ENCODE results near the gene DLG1. TPM values are rescaled to one million over a fixed set of nuclear protein-coding genes. Genes with fewer than 3 reads are reported as not detected.

DLG1 gene
- total RNA-seq, 4 donors from 2014 or later, result 71.4 to 90.4 (median 80.9) TPM

DNA sequence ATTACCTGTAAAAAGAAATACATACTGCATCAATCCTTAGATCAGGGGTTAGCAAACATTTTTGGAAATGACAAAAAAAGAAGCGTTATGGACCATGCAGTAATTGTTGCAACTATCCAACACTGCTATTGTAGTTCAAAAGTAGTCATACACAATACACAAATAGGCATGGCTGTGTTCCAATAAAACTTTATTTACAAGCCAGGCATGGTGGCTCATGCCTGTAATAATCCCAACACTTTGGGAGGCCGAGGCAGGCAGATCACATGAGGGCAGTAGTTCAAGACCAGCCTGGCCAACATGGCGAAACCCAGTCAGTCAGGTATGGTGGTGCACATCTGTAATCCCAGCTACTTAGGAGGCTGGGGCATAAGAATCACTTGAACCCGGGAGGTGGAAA lies 124.8 kb downstream of the DLG1 start:
- Histone ChIP-seq H3K4me1 (peaks cover 0 to 32% (median 0%) of the 10 kb centered on the region in 3 donors), H3K27ac (no peak overlapping the region), H3K27me3 (no peaks in the 10 kb centered on the region), H3K4me3 (no peak overlapping the region), H3K9me3 (no peaks in the 10 kb centered on the region), H3K36me3 (no peaks in the 10 kb centered on the region)
- no peak for ATAC-seq
- WGBS, 2 donors (ENCODE audit: low coverage in 1 of 2), result 93 to 100% methylated on average over 3 to 4 of the region's 4 CpGs
- TF ChIP-seq EP300 (IDR thresholded peaks at IDR 0.05), result no peak

DNA sequence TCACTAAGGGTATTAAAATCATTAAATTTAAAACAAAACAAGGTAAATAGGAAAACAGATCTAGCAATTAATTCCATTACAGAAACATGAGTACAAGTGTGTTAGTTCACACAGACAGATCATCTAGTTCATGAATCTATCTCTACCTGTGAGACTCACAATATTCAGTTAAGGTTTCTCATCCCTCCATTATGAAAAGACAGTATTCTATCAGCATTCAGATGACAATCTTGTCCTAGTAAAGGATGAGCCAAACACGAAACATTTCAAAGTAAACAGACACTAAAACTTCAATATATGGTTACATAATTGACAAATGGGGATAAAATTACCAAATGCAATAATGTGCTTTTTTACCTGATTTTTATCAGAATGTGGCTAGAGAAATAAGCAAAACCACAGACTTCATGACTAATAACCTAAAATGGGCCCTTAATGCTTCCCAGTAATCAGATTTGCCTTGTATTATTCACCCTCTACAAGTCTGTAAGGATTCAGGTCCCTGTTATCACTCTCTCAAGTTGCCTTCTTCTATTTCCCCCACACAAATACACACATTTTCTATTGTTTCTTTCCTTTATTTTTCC lies 126.8 kb downstream of the DLG1 start:
- WGBS, 2 donors (ENCODE audit: low coverage in 1 of 2), result 0 to 67% methylated on average over 1 of the region's 1 CpG
- no peak for ATAC-seq
- H3K4me1 ChIP-seq, result peaks cover 0 to 40% (median 0%) of the 10 kb centered on the region in 3 donors
- H3K27me3 ChIP-seq, result no peaks in the 10 kb centered on the region
- no peak overlapping the region for H3K4me3 ChIP-seq
- TF ChIP-seq EP300 (IDR thresholded peaks at IDR 0.05), result no peak
- TF ChIP-seq POLR2AphosphoS5 (IDR thresholded peaks at IDR 0.05), result no peak
- H3K9me3 ChIP-seq, result no peaks in the 10 kb centered on the region
- H3K36me3 ChIP-seq, result no peaks in the 10 kb centered on the region
- no peak overlapping the region for H3K27ac ChIP-seq

GRCh38 chr3:197169028-197169427 lies 129.4 kb downstream of the DLG1 start:
- H3K36me3 ChIP-seq, result no peaks in the 10 kb centered on the region
- 95 to 100% methylated on average over 1 of the region's 1 CpG for WGBS, 2 donors (ENCODE audit: low coverage in 1 of 2)
- H3K27me3 ChIP-seq, result no peaks in the 10 kb centered on the region
- no peaks in the 10 kb centered on the region for H3K9me3 ChIP-seq
- peaks cover 0 to 27% (median 0%) of the 10 kb centered on the region in 3 donors for H3K4me1 ChIP-seq
- TF ChIP-seq EP300 (IDR thresholded peaks at IDR 0.05), result no peak
- H3K4me3 ChIP-seq, result no peak overlapping the region
- H3K27ac ChIP-seq, result no peak overlapping the region
- no peak for ATAC-seq

- no peaks in the 10 kb centered on the region for H3K36me3 ChIP-seq
- peaks cover 0 to 27% (median 0%) of the 10 kb centered on the region in 3 donors for H3K4me1 ChIP-seq
- H3K9me3 ChIP-seq, result no peaks in the 10 kb centered on the region
- H3K27ac ChIP-seq, result no peak overlapping the region
- no peaks in the 10 kb centered on the region for H3K27me3 ChIP-seq
- no peak for ATAC-seq
- no peak overlapping the region for H3K4me3 ChIP-seq
- TF ChIP-seq POLR2A (IDR thresholded peaks at IDR 0.05), result no peak
- no peak for TF ChIP-seq EP300 (IDR thresholded peaks at IDR 0.05)
- no peak for TF ChIP-seq CTCF (IDR thresholded peaks at IDR 0.05)
- no peak for TF ChIP-seq POLR2AphosphoS5 (IDR thresholded peaks at IDR 0.05)
- 24 to 64% methylated on average over 2 of the region's 2 CpGs for WGBS, 2 donors (ENCODE audit: low coverage in 1 of 2)
Observed at GRCh38 chr3:197168606-197169005, 129.8 kb downstream of the DLG1 start.

GRCh38 chr3:197168063-197168462 lies 130.3 kb downstream of the DLG1 start:
- Histone ChIP-seq H3K9me3 (no peaks in the 10 kb centered on the region), H3K27me3 (no peaks in the 10 kb centered on the region), H3K4me1 (peaks cover 0 to 27% (median 0%) of the 10 kb centered on the region in 3 donors), H3K36me3 (no peaks in the 10 kb centered on the region), H3K4me3 (no peak overlapping the region), H3K27ac (no peak overlapping the region)
- TF ChIP-seq POLR2A (IDR thresholded peaks at IDR 0.05) (no peak), POLR2AphosphoS5 (IDR thresholded peaks at IDR 0.05) (no peak), CTCF (IDR thresholded peaks at IDR 0.05) (no peak), EP300 (IDR thresholded peaks at IDR 0.05) (no peak)
- ATAC-seq, result no peak
- WGBS, 2 donors (ENCODE audit: low coverage in 1 of 2), result 81 to 93% methylated on average over 4 of the region's 4 CpGs

GRCh38 chr3:197167549-197167948 lies 130.9 kb downstream of the DLG1 start:
- Histone ChIP-seq H3K9me3 (no peaks in the 10 kb centered on the region), H3K4me3 (no peak overlapping the region), H3K36me3 (no peaks in the 10 kb centered on the region), H3K27me3 (no peaks in the 10 kb centered on the region), H3K4me1 (peaks cover 0 to 27% (median 0%) of the 10 kb centered on the region in 3 donors), H3K27ac (no peak overlapping the region)
- ATAC-seq, result no peak
- WGBS, 2 donors (ENCODE audit: low coverage in 1 of 2), result 98 to 100% methylated on average over 2 of the region's 2 CpGs
- TF ChIP-seq POLR2A (IDR thresholded peaks at IDR 0.05) (no peak), POLR2AphosphoS5 (IDR thresholded peaks at IDR 0.05) (no peak), EP300 (IDR thresholded peaks at IDR 0.05) (no peak), CTCF (IDR thresholded peaks at IDR 0.05) (no peak)
